AG09309 (cell line): ENCODE data around the gene SRR.

Experiments used
- DNase-seq: peaks from one replicate; pipeline ENCODE4 v3.0.0-alpha.2; 2010; ENCODE audit warnings: low read depth
- H3K4me3 ChIP-seq: 2 replicates; pipeline ENCODE4 v1.5.1; 2011; ENCODE audit warnings: mild to moderate bottlenecking, low read depth, low read length, moderate library complexity; ENCODE audit not compliant: control insufficient read depth
- CTCF ChIP-seq: IDR thresholded peaks from 2 replicates; pipeline ENCODE4 v1.5.1; 2011; ENCODE audit warnings: mild to moderate bottlenecking, low read depth, low read length, inconsistent platforms; ENCODE audit not compliant: insufficient read depth, control insufficient read depth; ENCODE audit errors: missing control alignments

Gene SRR

GRCh38 chr17:2369551-2370210 lies 65.9 kb downstream of the SRR start:
- DNase-seq: no peak
- TF ChIP-seq CTCF: no peak
- no peak overlapping the region for H3K4me3 ChIP-seq

GRCh38 chr17:2370211-2370589 lies 66.5 kb downstream of the SRR start:
- DNase-seq: no peak
- no peak for TF ChIP-seq CTCF
- H3K4me3 ChIP-seq: no peak overlapping the region

GRCh38 chr17:2371183-2372130 lies 67.7 kb downstream of the SRR start:
- no peak for TF ChIP-seq CTCF
- DNase-seq: no peak
- H3K4me3 ChIP-seq: no peak overlapping the region

- no peak overlapping the region for H3K4me3 ChIP-seq
- DNase-seq: no peak
- no peak for TF ChIP-seq CTCF
Observed at GRCh38 chr17:2372180-2372579, 68.4 kb downstream of the SRR start.

GRCh38 chr17:2372681-2373080 lies 68.9 kb downstream of the SRR start:
- TF ChIP-seq CTCF: no peak
- DNase-seq: no peak
- H3K4me3 ChIP-seq: no peak overlapping the region

- no peak for TF ChIP-seq CTCF
- DNase-seq: no peak
- no peak overlapping the region for H3K4me3 ChIP-seq
Observed at GRCh38 chr17:2373179-2373578, 69.4 kb downstream of the SRR start.
